ENCODE results near the gene MCCC2. TPM values are rescaled to one million over a fixed set of nuclear protein-coding genes. Genes with fewer than 3 reads are reported as not detected.
A peak's percentile ranks its signal among the peaks of the same experiment; 100 is the strongest.

MCCC2 gene
- total and polyA plus RNA-seq, 2 of the 8 experiments (the other 6 are each of a cell fraction or from before 2014, with no cell fraction given): 71.7 to 86.6 TPM

GRCh38 chr5:71573591-71573990, 13.5 kb upstream of the MCCC2 start:
- H4K8ac ChIP-seq (ENCODE audit: extremely low read depth, insufficient read depth, low read length): no peak overlapping the region
- no peaks in the 10 kb centered on the region for H3K79me1 ChIP-seq (ENCODE audit: low read depth, low read length)
- TF ChIP-seq FOSL1 (IDR thresholded peaks at IDR 0.05; ENCODE audit: insufficient read depth, low read depth, low read length) (no peak), RAD21 (IDR thresholded peaks at IDR 0.05 in 1 of 2, conservative IDR thresholded peaks at IDR 0.05 in 1 of 2; ENCODE audit: low read depth in 2 of 2, low read length in 2 of 2) (peak in 1 of 2 experiments; percentile 28; a peak in 2 of 4 replicates), BRCA1 (IDR thresholded peaks at IDR 0.05; ENCODE audit: low read depth, low read length) (no peak), CTCF (IDR thresholded peaks at IDR 0.05; ENCODE audit: control extremely low read depth in 1 of 3, insufficient read depth in 1 of 3, low read depth in 1 of 3, low read length in 3 of 3) (0 out of 4 replicates have a peak, but pooled peaks of 1 of the 3 experiments have one; percentile 8)
- H3K4me1 ChIP-seq (replicated peaks in 1 of 4; ENCODE audit: control insufficient read depth in 3 of 4, insufficient read depth in 4 of 4, low read length in 3 of 4): peaks cover 0 to 6% (median 1%) of the 10 kb centered on the region in 4 experiments; a peak in 2 of 7 replicates
- H2BK20ac ChIP-seq (ENCODE audit: low read length): no peak overlapping the region
- 94% methylated on average over 7 of the region's 7 CpGs; no CpG with 5 or more reads in 1 of the 2 experiments for WGBS, 2 experiments (ENCODE audit: extremely low coverage in 1 of 2, insufficient coverage in 1 of 2, insufficient read length in 1 of 2, insufficient replicate concordance in 2 of 2, low coverage in 1 of 2, low lambda C conversion rate in 2 of 2, missing lambda C conversion rate in 1 of 2)
- H2BK5ac ChIP-seq (ENCODE audit: low read depth, low read length): no peak overlapping the region
- no peaks in the 10 kb centered on the region for H3K23me2 ChIP-seq (ENCODE audit: low read depth, low read length)
- H3K79me2 ChIP-seq (ENCODE audit: control insufficient read depth in 1 of 2, insufficient read depth in 2 of 2, low read length in 2 of 2): no peaks in the 10 kb centered on the region
- H3K4ac ChIP-seq (replicated peaks; ENCODE audit: insufficient read length, low read depth, low read length): no peak overlapping the region
- H3K18ac ChIP-seq (ENCODE audit: extremely low read depth, low read length): no peak overlapping the region
- no peak overlapping the region for H3K9ac ChIP-seq (replicated peaks in 1 of 4; ENCODE audit: extremely low read depth in 1 of 4, low read depth in 3 of 4, low read length in 3 of 4)
- H3K14ac ChIP-seq (ENCODE audit: insufficient read length): no peak overlapping the region
- no peak overlapping the region for H3K4me3 ChIP-seq (ENCODE audit: extremely low read depth in 1 of 4, insufficient read depth in 2 of 4, low read depth in 3 of 4, low read length in 4 of 4)
- H3K56ac ChIP-seq (replicated peaks; ENCODE audit: insufficient read length, low read depth, low read length): no peak overlapping the region
- H3K23ac ChIP-seq (ENCODE audit: insufficient read length): no peak overlapping the region
- H2BK15ac ChIP-seq (ENCODE audit: low read length): no peak overlapping the region
- H3K27ac ChIP-seq (ENCODE audit: low read depth, low read length): no peak overlapping the region
- no peak overlapping the region for H2BK120ac ChIP-seq (replicated peaks; ENCODE audit: low read depth, low read length)
- peaks cover 0 to 2% (median 0%) of the 10 kb centered on the region in 4 experiments; a peak in 2 of 8 replicates for H3K36me3 ChIP-seq (ENCODE audit: control insufficient read depth in 2 of 4, insufficient read depth in 4 of 4, low read length in 3 of 4)
- FAIRE-seq (no peak), DNase-seq (ENCODE audit: low read depth in 1 of 2, low spot score in 2 of 2) (no peak)
- no peaks in the 10 kb centered on the region for H3K27me3 ChIP-seq (replicated peaks in 1 of 4; ENCODE audit: control insufficient read depth in 3 of 4, extremely low read depth in 1 of 4, insufficient read depth in 3 of 4, low read length in 3 of 4)
- no peak overlapping the region for H4K91ac ChIP-seq (replicated peaks; ENCODE audit: insufficient read length, low read length)
- no peaks in the 10 kb centered on the region for H4K20me1 ChIP-seq (replicated peaks in 1 of 2; ENCODE audit: control insufficient read depth in 1 of 2, insufficient read depth in 2 of 2, low read length in 2 of 2)
- POLR2A ChIA-PET (ENCODE audit: partially characterized antibody): no interaction called here
- no peak overlapping the region for H2BK12ac ChIP-seq (ENCODE audit: low read depth, low read length)
- CTCF ChIA-PET (ENCODE audit: partially characterized antibody): interaction anchor here (1.2 kb wide), 1 partner anchor 9 kb away, joined by 3 read pairs; no protein-coding TSS in a partner anchor
- no peak overlapping the region for H2AFZ ChIP-seq (ENCODE audit: low read length)
- H4K5ac ChIP-seq (ENCODE audit: insufficient read length, low read depth, low read length): no peak overlapping the region
- H3K4me2 ChIP-seq (ENCODE audit: insufficient read depth in 1 of 2, low read depth in 2 of 2, low read length in 2 of 2): no peak overlapping the region
- H3K9me3 ChIP-seq (ENCODE audit: insufficient read depth in 2 of 2, low read depth in 1 of 2, low read length in 1 of 2): peaks cover 3 to 8% of the 10 kb centered on the region in 2 experiments; a peak in 2 of 4 replicates
- H2AK5ac ChIP-seq (ENCODE audit: low read depth, low read length): no peak overlapping the region

Data from H1 (cell line).